NB4 (cell line): ENCODE results near the gene IRF2BP2.

Experiments used
- CTCF ChIP-seq: IDR thresholded peaks from one replicate; pipeline ENCODE4 v1.5.1; 2012; ENCODE audit warnings: low read depth, low read length
- MAX ChIP-seq: IDR thresholded peaks from 2 replicates; pipeline ENCODE4 v1.6.1; 2011; ENCODE audit warnings: low read depth, low read length
- MYC ChIP-seq: IDR thresholded peaks from 2 replicates; pipeline ENCODE4 v1.6.1; 2011; ENCODE audit warnings: low read depth, low read length
- POLR2A ChIP-seq: IDR thresholded peaks from 2 replicates; pipeline ENCODE4 v1.6.1; 2011; ENCODE audit warnings: mild to moderate bottlenecking; ENCODE audit not compliant: insufficient read length; ENCODE audit errors: extremely low read depth

GRCh38 chr1:234629026-234629425 is 19.0 kb upstream of the IRF2BP2 start:
- no peak for TF ChIP-seq MYC
- TF ChIP-seq CTCF: no peak
- TF ChIP-seq POLR2A: no peak
- no peak for TF ChIP-seq MAX
